Endometrial microvascular endothelial cells (primary cell): ENCODE measurements around the gene EXOSC3. TPM values are rescaled to one million over a fixed set of nuclear protein-coding genes. Genes with fewer than 3 reads are reported as not detected.

Experiments used
- in situ Hi-C: cut with HindIII; loops from 2 replicates; pipeline ENCODE4 v1.10.0; 2017; ENCODE audit warnings: low sequenced_read_pairs, low pct_unique_long_range_greater_than_20kb; ENCODE audit errors: inconsistent ontology term
- total RNA-seq: library from RNA; depleted of rRNA; stranded (reverse); fragments of >200 nt; gene quantifications from one replicate; pipeline ENCODE4 v1.2.3, GENCODE V29; 2015; ENCODE audit errors: inconsistent ontology term

EXOSC3 gene
- total RNA-seq, 1 donor from 2014 or later: 20.8 TPM

DNA sequence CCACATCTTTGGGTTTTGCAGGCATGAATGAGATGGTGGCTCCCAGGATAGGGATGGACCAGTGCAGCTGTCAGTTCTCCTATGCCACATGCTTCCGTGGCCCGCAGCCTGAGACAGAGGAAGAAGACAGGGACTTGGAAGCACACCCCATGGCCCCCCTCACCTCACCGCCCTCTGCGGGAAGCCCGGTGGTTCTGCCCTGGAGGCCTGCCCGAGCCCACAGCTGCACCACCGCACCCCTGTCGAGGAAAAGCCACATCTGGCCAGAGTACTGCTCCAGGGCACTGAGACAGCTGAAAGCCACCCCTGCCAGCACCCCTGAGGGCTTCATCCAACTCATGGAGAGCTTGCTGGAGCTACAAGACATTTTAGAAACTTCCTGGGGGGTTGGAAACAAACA is 38.9 kb downstream of the EXOSC3 start:
- in situ Hi-C loops: no loop called here

DNA sequence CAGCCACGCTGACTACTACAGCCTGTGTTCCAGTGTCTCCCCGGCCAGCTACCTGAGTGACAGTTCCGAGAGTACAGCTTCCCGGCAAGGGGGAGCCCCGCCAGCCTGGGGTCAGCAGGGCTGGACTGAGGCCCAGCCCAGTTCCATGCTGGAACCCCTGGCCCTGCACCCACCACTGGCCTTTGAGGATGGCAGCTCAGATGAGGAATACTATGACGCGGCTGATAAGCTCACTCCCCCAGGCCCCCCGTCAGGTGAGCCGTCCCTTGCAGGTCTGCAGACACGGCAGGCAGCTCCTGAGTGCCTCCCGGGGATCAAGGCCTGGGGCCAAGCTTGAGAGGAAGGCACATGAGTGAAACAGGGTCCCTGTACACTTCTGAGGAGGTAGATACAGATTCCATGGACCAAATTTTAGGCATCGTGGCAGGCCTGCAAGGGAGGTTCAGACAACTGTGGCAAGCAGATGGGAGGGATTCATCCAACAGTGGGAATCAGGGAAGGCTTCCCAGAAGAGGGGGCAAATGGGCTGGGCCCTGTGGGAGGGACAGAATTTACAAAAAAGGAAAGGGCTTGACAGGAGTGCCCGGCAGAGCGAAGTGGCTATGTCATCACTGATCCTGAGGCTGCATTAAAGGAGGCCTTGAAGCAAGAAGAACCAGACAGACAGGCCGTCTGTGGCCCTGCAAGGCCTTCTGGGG is 44.1 kb downstream of the EXOSC3 start:
- in situ Hi-C loops: no loop called here

DNA sequence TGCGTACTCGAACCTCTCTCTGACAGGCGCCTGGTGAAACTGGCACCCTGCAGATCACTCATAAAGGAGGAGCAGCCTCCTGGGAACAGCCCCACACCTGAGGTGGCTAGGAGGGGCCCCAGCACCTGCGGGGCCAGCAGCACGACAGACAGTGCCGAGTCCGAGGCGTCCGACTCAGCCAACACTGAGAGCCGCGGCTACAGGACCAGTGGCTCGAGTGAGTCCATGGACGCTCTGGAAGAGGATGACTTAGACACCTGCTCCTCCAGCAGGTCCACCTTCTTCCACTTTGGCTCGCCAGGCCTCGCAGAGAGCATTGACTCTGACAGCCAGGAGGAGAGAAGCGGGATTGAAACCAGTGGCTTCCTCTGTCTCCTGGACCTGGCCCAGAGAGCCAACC is 44.7 kb downstream of the EXOSC3 start:
- in situ Hi-C loops: no loop called here

DNA sequence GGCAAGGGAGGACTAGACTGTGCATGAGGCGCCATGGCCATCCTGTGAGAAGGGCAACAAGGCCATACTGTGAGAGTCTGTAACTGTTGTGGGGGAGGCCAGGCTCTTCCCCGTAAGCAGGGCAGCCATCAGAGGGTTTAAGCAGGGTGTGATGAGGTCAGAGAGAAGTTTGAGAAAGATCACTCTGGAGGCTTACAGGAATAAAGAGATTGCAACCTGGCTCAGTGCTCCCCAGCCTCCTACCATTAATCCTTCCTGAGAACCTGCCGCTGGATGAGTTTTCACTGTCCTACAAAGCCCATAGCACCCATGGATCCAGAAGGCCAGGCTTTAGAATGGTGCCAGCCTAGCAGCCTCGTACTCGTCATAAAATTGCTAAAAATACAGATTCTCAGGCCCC is 45.6 kb downstream of the EXOSC3 start:
- in situ Hi-C loops: no loop called here

DNA sequence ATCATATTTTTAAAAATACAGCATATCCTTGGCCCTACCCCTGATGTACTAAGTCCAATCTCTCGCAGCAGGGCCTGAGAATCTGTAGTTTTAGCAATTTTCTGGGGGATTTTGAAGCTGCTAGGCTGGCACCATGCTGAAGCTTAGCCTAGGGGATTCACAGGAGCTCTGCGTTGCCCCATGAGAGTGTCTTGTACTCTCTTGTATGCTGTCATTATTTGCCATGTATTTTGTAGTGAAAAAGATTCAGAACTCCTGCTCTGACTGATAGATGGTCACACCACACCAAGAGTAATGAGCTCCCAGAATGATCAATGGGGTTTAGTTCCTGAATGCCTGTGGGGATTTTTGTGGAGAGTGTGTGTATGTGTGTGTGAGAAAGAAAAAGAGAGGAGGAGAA is 51.9 kb downstream of the EXOSC3 start:
- in situ Hi-C loops: no loop called here

DNA sequence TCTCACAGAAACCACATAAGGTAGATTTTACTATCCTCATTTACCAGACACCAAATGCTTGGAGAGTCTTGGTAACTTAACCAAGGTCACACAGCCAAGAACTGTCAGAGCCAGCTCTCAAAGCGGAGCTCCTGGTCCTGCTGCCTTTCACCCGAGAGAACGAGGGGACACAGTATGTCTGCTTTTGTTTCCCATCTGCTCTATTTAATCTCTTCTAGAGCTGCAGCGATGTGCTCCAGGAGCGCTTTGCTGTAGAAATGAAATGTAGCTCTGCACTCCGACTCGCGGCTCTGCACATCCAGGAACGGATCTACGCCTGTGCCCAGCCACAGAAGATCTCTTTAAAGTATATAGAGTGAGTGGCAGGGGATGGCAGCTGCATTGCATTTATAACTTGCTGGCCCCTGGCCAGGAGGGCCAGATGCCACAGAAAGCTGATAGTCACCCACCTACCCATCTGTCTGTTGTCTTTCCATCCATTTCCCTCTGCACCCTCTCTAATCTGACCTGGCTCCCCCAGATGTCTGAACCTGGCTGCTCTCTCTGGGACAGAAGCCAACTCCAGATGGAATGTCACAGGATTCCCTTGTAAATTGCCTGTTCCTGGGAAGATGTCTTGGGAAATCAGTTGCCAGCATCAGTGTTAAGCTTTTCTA is 52.6 kb downstream of the EXOSC3 start:
- in situ Hi-C loops: no loop called here

DNA sequence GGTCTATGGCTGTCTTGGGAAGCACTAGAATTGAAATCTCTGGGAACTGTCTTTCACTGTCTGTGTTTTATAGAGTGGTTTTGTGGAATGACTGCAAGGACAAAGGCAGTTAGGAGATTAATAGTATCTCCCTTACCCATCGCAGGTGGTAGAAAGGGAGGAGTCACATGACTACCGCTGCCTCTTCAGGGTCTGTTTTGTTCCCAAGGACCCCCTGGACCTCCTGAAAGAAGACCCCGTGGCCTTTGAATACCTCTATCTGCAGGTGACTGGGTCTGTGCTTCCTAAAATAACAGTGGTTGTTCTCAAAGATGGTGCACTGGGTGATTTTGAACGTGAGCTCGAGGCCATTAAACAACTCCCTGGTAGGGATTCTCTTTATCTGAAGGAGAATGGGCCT is 54.0 kb downstream of the EXOSC3 start:
- in situ Hi-C loops: no loop called here

DNA sequence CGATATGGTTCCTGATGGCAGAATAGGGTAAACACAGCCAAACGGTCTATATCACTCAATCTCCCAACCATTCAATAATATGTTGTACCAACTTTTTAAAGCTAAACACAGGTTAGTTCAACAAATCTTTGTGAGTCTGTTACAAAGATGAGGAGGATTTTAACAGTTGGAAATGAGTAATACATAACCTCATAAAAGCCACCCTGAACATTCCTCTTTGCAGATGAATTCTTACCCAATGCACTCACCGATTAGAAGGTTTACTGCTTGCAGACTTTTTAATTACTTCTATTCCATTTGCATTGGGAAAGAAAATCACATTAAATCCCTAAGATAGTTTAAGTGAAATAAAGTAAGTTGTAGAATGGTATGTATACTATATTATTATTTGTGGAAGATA is 54.6 kb downstream of the EXOSC3 start:
- in situ Hi-C loops: no loop called here

Other genes starting within 250 kb of the EXOSC3 start
- 7.5 TPM for gene FBXO10, start 208.7 kb downstream of the EXOSC3 start, total RNA-seq
- gene TOMM5, start 192.5 kb downstream of the EXOSC3 start, total RNA-seq: 150 TPM
- gene FRMPD1, start 134.1 kb downstream of the EXOSC3 start, total RNA-seq: not detected
- gene TRMT10B, start 31.3 kb downstream of the EXOSC3 start, total RNA-seq: 4.0 TPM
- gene DCAF10, start 15.7 kb upstream of the EXOSC3 start, total RNA-seq: 10.8 TPM
- 50.9 TPM for gene SLC25A51, start 119.1 kb upstream of the EXOSC3 start, total RNA-seq